ENCODE data around the gene NSF. TPM values are rescaled to one million over a fixed set of nuclear protein-coding genes. Genes with fewer than 3 reads are reported as not detected.

NSF gene
- total RNA-seq, 2 donors from 2014 or later = 27.2 to 27.9 TPM

DNA sequence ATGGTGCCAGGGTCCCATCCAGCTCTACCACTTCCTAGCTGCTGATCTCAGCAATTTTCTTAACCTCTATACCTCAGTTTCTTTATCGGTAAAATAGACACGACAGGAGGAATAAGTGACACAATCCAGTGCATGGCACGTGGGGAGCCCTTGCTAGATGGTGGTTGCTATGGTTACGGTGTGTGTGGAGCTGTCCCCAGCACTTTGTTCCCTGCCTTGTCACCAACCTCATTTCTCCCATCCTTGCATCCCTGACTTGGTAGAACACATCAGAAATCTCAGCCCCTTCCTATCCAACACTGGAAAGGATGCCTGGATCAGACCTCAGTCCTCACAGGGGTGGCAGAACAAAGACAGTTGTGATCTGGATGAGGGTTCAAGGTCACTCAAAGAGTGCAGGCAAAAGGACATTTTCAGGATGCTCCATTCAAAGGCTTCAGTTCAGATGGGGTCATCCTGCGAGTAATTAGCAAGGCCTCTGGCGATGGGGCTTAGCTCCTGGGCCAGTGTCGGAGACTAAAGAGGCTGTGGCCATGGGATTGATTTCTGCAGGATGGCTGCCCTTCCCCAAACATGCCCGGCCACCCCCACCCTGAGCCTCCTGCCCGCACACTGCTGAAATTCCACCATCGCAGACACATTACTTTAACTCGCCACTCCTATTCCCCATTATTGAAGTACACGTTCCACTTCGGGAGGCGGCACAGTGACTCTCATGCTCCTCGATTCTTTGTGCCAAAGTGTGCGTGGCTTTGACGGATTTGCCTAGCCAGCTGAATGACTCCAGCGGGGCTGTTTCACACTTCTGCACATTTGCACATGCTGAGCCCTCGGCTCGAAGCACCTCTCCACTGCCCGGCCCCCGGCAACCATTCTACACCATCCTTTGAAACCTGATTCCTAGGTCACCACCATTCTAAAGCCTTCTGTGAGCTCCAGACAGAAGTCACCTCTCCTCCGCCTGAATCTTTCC, 187.8 kb downstream of the NSF start:
- TF ChIP-seq, protein P1, sequence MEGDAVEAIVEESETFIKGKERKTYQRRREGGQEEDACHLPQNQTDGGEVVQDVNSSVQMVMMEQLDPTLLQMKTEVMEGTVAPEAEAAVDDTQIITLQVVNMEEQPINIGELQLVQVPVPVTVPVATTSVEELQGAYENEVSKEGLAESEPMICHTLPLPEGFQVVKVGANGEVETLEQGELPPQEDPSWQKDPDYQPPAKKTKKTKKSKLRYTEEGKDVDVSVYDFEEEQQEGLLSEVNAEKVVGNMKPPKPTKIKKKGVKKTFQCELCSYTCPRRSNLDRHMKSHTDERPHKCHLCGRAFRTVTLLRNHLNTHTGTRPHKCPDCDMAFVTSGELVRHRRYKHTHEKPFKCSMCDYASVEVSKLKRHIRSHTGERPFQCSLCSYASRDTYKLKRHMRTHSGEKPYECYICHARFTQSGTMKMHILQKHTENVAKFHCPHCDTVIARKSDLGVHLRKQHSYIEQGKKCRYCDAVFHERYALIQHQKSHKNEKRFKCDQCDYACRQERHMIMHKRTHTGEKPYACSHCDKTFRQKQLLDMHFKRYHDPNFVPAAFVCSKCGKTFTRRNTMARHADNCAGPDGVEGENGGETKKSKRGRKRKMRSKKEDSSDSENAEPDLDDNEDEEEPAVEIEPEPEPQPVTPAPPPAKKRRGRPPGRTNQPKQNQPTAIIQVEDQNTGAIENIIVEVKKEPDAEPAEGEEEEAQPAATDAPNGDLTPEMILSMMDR (IDR thresholded peaks at IDR 0.05) = no peak
- ATAC-seq (ENCODE audit: insufficient number of reproducible peaks, low FRiP score, low read depth) = no peak
- H3K27ac ChIP-seq = no peak overlapping the region
- no peaks in the 10 kb centered on the region for H3K9me3 ChIP-seq
- DNase-seq (ENCODE audit: low spot score) = no peak
- no peaks in the 10 kb centered on the region for H3K27me3 ChIP-seq (replicated peaks; ENCODE audit: insufficient read depth)
- no peaks in the 10 kb centered on the region for H3K4me1 ChIP-seq (ENCODE audit: control insufficient read depth in 1 of 2, low read depth in 2 of 2)
- no peak overlapping the region for H3K4me3 ChIP-seq
- no peaks in the 10 kb centered on the region for H3K36me3 ChIP-seq

DNA sequence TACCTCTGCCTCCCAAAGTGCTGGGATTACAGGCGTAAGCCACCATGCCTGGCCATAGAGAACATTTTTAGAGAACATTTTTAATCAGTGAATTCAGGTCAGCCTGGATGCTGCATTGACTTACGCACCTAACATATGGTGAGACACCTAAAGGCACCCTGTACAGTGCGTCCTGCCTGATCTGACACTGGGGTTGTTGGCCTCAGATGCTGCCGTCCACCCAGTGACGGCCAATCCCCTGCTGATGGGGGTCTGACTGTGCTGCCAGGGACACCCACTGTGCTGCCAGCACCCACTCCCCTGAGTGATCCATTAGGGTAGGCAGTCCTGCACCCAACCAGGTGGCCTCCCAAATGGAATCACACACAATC, 189.5 kb downstream of the NSF start:
- H3K4me1 ChIP-seq (ENCODE audit: control insufficient read depth in 1 of 2, low read depth in 2 of 2) = no peaks in the 10 kb centered on the region
- H3K9me3 ChIP-seq = no peaks in the 10 kb centered on the region
- DNase-seq (ENCODE audit: low spot score) = no peak
- H3K27me3 ChIP-seq (replicated peaks; ENCODE audit: insufficient read depth) = no peaks in the 10 kb centered on the region
- H3K27ac ChIP-seq = no peak overlapping the region
- TF ChIP-seq, protein P1 (IDR thresholded peaks at IDR 0.05) = no peak
- ATAC-seq (ENCODE audit: insufficient number of reproducible peaks, low FRiP score, low read depth) = no peak
- H3K36me3 ChIP-seq = no peaks in the 10 kb centered on the region
- H3K4me3 ChIP-seq = no peak overlapping the region

DNA sequence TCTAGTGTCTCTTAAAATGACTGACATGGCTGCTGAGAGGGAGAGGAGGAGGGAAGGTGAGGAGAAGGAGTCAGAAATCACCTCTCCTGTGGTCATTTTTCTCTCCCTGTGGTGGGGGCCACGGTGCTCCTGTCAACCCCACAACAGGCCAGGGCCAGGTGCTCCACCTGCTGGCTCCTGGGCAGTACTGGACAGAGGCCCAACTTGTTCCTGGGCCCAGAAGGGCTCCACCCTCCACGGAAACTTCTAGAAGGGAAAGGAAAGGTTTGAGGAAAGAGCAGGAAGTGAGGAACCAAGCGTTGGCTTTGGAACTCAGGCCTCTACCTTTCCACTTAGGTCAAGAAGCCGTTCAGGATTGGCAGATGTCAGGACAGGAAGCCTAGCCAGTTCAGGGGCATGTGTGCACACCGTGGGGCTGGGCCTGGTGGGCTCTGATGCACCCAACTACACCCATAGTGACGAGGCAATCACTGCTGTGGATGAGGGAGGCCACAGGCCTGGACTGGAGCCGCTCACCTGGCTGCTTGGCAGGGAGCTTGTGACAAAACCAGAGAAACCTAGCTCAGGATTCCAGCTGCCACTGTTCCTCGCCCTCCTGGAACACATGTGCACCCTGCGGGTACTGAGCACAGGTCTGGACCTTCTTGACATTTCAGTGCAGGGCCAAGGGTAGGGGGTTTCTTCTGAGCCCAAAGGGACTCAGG, 191.9 kb downstream of the NSF start:
- ATAC-seq (ENCODE audit: insufficient number of reproducible peaks, low FRiP score, low read depth) (no peak), DNase-seq (ENCODE audit: low spot score) (no peak)
- H3K4me3 ChIP-seq = no peak overlapping the region
- no peaks in the 10 kb centered on the region for H3K27me3 ChIP-seq (replicated peaks; ENCODE audit: insufficient read depth)
- H3K4me1 ChIP-seq (ENCODE audit: control insufficient read depth in 1 of 2, low read depth in 2 of 2) = no peaks in the 10 kb centered on the region
- H3K9me3 ChIP-seq = no peaks in the 10 kb centered on the region
- H3K27ac ChIP-seq = no peak overlapping the region
- TF ChIP-seq, protein P1 (IDR thresholded peaks at IDR 0.05) = no peak
- H3K36me3 ChIP-seq = no peaks in the 10 kb centered on the region

DNA sequence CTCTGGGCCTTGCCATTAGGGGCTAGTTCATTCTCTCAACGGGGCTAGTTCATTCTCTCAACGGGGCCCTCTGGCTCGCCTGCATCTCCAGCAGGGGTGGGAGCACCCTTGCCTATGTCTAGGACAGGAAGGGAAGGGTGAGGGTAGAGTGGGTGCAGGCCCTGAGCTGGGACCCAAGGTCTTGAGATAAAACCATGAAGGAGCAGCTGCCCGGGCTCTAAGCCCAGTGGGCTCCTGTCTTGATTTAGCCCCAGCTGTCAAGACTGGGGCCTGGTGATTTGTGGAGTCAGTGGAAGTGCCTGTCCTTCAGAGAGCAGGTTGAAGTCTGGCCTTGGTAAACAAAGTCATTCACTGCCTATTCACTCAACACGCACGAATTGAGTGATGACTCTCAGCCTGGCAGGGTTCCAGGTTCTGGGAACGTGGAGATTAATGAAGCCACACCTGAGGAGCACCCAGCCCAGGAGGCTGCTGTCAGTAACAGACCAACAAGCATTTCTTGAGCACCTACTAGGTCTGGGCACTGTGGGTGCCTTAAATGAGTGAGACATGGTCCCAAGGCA, 192.6 kb downstream of the NSF start:
- no peaks in the 10 kb centered on the region for H3K4me1 ChIP-seq (ENCODE audit: control insufficient read depth in 1 of 2, low read depth in 2 of 2)
- DNase-seq (ENCODE audit: low spot score) (no peak), ATAC-seq (ENCODE audit: insufficient number of reproducible peaks, low FRiP score, low read depth) (no peak)
- H3K36me3 ChIP-seq = no peaks in the 10 kb centered on the region
- H3K9me3 ChIP-seq = no peaks in the 10 kb centered on the region
- no peak overlapping the region for H3K4me3 ChIP-seq
- no peak overlapping the region for H3K27ac ChIP-seq
- TF ChIP-seq, protein P1 (IDR thresholded peaks at IDR 0.05) = no peak
- H3K27me3 ChIP-seq (replicated peaks; ENCODE audit: insufficient read depth) = no peaks in the 10 kb centered on the region

DNA sequence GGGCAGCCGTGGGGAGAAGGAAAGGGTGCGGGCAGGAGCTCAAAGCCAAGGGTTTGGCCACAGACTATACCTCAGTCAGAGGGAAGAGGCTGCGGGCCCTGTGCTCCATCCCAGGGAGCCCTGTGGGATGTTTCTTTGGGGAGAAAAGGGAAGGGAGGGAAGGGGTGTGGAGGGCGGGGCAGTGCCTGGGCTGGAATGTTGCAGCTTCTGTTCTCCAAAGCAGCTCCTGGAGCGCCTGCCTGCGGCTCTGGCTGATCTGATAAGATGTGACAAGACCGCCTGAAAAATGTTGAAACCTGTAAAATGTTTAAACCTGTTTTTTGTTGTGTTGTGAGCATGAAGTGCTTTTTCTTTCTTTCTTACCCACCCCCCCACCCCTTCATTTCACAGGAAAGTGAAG, 195.2 kb downstream of the NSF start:
- Histone ChIP-seq H3K9me3 (no peaks in the 10 kb centered on the region), H3K27me3 (replicated peaks; ENCODE audit: insufficient read depth) (no peaks in the 10 kb centered on the region), H3K4me1 (ENCODE audit: control insufficient read depth in 1 of 2, low read depth in 2 of 2) (no peaks in the 10 kb centered on the region), H3K27ac (no peak overlapping the region), H3K36me3 (no peaks in the 10 kb centered on the region), H3K4me3 (no peak overlapping the region)
- no peak for DNase-seq (ENCODE audit: low spot score)
- no peak for ATAC-seq (ENCODE audit: insufficient number of reproducible peaks, low FRiP score, low read depth)
- TF ChIP-seq, protein P1 (IDR thresholded peaks at IDR 0.05) = no peak

All from thoracic aorta (tissue), 2 donors.